ENCODE data around the gene PACSIN1.

GRCh38 chr6:34438705-34439104 lies 27.2 kb upstream of the PACSIN1 start:
- no peak for TF ChIP-seq CTCF (conservative IDR thresholded peaks at IDR 0.05; ENCODE audit: low read depth, low read length)
- no peak for TF ChIP-seq EZH2 (IDR thresholded peaks at IDR 0.05; ENCODE audit: borderline replicate concordance, low read depth, low read length, poor library complexity, severe bottlenecking)
